Stimulated activated CD4-positive, alpha-beta T cell treated with anti-CD3 and anti-CD28 coated beads, Interleukin-1b, Interleukin-23, amount 100 ng/mL, for 1 hour (primary cell): ENCODE data around the gene ERRFI1.
"Not testable (repeated sequence)": the region's sequence is repeated elsewhere in the genome, so short reads cannot be mapped to it uniquely, and the experiment has no call there.

Experiments used
- DNase-seq, 2 donors: peaks; one replicate each; pipeline ENCODE4 v3.0.0-alpha.2; 2020; ENCODE audit warnings: low read depth in 2 of 2

Gene ERRFI1, protein sequence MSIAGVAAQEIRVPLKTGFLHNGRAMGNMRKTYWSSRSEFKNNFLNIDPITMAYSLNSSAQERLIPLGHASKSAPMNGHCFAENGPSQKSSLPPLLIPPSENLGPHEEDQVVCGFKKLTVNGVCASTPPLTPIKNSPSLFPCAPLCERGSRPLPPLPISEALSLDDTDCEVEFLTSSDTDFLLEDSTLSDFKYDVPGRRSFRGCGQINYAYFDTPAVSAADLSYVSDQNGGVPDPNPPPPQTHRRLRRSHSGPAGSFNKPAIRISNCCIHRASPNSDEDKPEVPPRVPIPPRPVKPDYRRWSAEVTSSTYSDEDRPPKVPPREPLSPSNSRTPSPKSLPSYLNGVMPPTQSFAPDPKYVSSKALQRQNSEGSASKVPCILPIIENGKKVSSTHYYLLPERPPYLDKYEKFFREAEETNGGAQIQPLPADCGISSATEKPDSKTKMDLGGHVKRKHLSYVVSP

DNA sequence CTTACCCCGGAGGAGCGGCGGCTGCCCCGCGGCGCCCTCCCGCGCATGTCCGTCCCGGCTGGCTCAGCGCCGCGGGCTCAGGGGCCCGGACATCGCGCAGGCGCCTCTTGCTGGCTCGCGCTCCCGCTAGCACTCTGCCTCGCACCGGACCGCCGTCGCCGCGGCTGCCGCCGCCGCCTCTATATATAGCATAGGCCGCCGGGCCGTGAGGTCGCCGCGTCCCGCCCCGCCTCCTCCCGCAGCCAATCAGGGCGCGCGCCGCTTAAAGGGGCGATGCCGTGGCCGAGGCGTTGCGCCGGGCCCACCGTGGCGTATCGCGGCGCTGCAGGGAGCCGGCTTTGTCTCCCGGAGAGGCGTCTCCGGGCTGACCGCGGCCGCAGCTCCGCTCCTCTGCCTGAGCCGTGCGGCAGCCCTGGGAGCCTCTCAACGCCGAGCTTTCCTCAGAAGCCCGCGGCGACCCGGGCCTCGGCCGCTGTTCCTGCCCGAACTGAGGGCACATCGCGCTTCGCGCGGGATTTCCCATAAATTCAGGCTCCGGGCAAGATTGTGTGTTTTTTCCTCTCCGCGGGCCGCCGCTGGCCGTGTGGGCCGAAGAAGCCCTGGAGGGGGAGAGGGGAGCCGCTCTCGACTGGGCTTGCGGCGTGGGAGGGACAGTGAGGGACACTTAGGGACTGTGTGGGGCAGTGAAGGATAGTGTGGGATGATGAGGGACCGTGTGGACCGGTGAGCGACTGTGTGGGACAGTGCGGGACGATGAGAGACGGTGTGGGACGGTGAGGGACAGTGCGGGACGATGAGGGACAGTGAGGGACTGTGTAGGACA, at the start of gene ERRFI1:
Gene ERRFI1, minus strand, starts transcription at position 157 of the 823 bp plus-strand sequence. CDS start 10,690 bp downstream, outside the sequence.
- DNase-seq, result peak; percentile 69 to 78

DNA sequence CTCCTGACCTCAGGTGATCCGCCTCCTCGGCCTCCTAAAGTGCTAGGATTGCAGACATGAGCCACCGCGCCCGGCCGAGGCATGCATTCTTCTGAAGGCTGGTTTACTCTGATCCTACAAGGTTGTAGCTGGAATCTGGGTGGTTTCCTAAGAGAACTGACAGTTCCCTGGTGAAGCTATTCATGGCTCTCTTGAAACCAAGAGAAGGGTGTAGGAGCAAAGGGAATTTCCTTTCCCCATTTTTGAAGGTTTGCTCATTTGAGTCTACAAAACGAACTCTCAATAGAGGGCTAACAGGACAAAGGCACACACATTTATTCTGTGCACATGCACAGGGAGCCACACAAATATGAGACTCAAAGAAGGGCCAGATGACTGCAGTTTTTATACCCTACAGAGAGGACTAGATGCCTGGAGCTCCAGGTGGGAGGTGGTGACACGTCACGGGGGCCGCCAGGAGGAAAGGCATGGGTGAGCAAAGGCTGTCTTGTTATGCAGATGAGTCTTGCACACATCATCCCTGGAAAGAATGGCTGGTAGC, 49.5 kb upstream of the ERRFI1 start:
- DNase-seq, result no peak

DNA sequence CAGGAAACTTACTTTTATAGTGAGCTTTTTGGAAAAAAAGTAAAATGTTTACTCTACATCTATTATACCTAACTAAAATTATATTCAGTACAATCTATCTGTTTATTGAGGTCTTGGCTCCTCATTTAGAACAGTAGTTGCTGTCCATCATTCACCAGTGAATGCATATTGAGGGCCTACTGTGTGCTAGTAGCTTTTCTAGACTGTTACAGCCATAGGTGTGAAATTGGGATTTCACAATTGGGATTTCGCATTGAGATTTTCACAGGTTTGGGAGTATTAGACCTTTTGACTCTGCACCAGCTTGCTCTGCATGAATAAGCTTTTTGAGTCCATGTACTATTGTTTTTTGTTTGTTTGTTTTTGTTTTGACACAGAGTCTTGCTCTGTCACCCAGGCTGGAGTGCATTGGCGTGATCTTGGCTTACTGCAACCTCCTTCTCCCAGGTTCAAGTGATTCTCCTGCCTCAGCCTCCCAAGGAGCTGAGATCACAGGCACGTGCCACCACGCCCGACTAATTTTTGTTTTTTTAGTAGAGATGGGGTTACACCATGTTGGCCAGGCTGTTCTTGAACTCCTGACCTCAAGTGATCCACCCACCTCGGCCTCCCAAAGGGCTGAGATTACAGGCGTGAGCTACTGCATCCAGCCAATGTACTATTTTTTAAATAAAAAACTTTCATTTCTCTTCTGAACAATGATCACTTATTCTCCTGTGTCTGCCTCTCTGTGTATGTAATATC, 47.2 kb upstream of the ERRFI1 start:
- no peak for DNase-seq

DNA sequence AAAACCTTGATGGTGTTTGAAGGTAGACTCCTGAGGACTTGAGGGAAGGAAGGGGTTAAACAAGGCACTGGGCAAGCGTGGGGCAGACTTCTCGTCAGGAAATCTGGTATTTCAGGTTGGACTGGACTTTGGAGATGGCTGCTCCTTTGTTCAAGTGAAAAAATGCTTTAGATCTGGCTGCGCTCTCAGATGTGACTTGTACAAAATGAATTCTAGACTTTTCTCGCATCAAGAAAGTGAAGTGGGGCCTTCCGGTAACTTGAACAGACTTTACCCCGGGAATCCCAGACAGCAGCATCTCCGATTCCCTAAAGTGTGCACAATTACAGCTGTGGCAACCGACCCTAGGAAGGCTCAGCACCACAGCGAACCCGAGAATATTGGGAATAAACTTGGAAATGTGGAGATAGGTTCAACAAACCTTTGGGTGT, 44.3 kb upstream of the ERRFI1 start:
- no peak for DNase-seq

DNA sequence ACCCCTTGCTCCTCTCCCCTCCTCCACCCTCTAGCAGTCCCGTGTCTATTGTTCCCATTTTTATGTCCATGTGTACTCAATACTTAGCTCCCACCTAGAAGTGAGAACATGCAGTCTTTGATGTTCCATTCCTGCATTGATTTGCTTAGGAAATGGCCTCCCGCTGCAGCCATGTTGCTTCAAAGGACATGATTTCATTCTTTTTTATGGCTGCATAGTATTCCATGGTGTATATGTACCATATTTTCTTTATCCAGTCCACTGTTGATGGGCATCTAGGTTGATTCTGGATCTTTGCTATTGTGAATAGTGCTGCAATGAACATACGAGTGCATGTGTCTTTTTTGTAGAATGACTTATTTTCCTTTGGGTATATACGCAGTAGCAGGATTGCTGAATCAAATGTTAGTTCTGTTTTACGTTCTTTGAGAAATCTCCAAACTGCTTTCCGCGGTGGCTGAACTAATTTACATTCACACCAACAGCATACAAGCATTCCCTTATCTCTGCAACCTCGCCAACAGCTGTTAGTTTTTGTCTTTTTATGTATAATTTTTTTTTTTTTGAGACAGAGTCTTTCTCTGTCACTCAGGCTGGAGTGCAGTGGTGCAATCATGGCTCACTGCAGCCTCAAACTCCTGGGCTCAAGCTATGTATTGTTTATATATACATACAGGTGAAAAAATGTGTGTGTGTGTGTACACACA, 43.7 kb upstream of the ERRFI1 start:
- DNase-seq, result not testable (repeated sequence)

DNA sequence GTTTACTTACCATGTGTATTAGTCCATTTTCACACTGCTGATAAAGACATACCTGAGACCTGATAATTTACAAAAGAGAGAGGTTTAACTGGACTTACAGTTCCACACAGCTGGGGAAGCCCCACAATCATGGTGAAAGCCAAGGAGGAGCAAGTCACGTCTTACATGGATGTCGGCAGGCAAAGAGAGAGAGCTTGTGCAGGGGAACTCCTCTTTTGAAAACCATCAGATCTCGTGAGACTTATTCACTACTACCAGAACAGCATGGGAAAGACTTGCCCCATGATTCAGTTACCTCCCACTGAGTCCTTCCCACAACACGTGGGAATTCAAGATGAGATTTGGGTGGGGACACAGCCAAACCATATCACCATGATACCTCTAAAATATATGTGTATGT, 39.3 kb upstream of the ERRFI1 start:
- DNase-seq, result no peak

DNA sequence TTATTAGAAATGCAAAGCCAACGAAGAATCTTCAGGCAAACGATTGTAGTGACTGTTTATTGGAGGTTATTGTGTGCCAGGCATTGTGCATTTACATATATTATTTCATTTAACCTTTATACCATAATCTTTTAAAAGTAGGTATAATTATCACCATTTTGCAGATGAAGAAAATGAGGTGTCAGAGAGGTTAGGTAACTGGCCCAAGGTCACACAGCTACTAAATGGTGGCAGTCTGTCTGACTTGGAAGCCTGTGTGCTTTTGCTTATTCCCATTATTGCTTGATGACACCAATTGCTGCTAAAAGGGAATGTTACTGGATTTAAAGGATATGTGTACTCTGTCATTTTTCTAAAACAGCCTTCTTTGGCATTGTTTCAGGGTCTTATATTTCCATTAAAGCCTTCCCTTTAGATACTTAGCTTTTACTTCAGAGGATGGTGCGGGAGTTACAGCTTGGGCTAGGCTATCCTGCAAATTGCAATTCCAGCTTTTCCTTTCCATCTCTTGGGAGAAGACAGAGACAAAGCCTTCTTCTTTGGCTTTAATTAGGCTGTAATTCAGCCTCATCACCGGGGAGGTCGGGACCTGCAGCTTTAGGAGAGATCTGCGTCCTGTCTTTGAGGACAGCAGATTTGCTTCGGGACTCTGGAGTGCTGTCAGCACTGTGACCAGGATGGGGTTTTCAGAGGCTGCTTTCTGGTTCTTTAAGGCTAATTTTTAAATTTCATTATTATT, 37.4 kb upstream of the ERRFI1 start:
- DNase-seq, result no peak

DNA sequence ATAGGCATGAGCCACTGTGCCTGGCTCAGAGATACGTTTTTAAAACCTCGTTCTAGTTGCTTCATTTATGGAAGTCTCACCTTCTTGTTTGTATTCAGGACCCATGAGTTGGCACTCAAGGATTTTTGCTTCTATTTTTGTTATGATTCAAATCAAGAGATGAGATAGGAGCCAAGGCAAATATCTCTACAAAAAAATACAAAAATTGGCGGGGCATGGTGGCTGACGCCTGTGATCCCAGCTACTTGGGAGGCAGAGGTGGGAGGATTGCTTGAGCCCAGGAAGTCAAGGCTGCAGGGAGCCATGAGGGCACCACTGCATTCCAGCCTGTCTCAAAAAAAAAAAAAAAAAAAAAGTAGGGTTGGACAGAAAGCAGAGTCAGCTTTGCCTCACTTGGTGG, 36.8 kb upstream of the ERRFI1 start:
- DNase-seq, result no peak

DNA sequence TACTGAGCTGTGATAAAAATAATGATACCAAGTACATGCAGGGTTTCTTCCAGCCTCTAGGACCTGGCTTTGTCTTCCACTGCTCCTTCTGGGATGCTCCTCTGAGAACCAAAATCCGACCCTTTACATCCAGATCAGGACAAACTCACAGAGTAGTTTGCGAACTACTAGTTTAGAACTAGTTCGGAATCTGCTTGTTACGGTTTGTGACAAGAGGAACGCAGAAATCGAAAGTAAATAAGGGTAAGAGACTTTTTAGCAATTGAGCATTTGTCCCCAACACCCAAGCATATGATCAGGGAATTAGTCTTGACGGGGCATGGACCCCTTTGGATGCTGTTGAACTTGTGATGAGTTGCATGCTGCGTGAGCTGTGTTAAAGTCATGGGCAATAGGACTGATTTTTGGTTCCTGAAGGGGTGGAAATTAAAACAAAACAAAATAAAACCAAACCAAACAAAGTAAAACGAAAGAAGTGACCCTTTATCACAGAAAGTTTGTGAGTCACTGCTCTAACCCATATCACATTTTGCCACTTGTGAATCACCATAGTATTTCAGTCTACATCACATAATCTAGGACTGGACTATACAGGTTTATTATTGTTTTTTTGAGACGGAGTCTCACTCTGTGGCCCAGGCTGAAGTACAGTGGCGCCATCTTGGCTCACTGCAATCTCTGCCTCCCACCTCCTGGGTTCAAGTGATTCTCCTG, 35.7 kb upstream of the ERRFI1 start:
- no peak for DNase-seq

DNA sequence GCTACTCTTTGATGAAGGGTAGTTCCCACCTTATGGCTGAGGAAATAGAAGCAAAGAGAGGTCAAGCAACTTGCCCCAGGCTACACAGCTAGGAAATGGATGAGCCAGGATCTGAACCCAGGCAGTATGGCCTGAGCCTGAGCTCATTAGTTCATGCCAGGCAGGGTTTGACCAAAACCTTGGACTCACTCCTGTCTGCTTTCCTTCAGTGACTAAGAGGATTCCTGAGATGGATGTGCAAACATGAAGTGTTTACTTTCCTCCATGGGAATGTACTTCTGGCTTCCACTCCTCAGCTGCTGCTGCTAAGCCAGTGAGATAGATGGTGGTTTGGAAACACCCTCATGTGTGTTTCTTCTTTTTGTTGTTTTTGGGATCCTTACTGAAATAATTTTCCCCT, 35.1 kb upstream of the ERRFI1 start:
- no peak for DNase-seq

DNA sequence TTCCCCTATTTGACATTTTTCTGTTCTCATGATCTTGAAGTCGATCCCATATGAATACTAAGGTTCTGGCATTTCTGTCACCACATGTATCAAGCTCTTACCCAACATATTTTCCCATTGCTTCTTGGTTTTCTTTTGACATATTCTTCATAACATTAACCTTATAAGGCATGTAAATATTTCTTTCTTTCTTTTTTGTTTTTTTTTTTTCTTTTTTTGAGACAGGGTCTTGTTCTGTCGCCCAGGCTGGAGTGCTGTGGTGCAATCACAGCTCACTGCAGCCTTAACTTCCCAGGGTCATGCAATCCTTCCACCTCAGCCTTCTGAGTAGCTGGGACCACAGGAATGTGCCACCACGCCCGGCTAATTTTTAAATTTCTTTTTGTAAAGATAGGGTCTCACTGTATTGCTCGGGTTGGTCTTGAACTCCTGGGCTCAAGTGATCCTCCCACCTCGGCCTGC, 33.1 kb upstream of the ERRFI1 start:
- no peak for DNase-seq

DNA sequence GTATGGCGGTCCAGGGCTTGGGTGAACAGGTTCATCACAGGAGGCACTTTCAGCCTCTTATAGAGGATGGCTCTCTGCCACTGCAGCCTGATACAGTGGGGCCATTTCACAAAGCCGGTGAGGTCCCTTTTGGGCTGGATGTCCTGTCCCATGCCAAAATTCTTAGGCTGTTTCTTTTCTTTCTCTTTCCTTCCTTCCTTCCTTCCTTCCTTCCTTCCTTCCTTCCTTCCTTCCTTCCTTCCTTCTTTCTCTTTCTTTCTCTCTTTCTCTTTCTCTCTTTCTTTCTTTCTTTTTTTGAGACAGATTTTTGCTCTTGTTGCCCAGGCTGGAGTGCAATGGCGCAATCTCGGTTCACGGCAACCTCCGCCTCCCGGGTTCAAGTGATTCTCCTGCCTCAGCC, 31.7 kb upstream of the ERRFI1 start:
- DNase-seq, result not testable (repeated sequence)

DNA sequence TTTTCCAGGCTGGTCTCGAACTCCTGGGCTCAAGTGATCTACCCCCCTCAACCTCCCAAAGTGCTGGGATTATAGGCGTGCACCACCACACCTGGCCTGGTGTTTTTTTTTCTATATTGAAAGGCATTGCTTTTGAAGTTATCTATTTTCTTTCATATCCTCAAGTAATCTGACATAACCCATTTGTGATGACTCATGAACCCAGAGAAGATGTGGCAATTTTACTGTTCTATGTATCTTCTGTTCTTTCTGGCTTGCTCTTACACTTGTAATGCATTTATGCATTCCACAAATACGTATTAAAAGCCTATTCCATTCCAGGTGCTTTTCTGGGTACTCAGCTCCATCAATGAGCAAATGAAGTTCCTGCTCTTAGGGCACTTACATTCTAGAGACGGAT, 29.9 kb upstream of the ERRFI1 start:
- DNase-seq, result no peak

DNA sequence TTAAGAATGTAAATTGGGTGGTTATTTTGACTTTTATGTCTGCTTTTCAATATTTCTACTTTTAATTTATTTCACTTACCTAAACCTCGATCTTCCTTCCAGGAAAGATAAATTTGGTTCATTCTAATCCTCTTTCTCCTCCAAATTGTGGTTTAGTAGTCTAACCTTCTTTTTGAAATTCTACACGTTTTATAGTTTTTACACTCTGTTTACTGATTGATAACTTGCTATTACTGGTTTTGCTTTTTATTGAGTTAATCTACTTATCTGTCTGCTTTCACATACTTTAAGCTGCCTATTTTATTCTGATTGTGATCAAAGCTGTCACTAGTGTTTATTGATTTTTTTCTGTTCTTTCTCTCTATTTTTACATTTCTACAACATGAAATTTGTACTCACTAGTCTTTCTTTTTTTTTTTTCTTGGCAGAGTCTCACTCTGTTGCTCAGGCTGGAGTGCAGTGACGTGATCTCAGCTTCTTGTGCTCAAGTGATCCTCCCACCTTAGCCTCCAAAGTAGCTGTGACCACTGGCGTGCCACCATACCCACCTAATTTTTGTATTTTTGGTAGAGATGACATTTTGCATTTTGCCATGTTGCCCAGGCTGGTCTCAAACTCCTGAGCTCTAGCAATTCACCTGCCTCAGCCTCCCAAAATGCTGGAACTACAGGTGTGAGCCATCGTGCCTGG, 27.9 kb upstream of the ERRFI1 start:
- DNase-seq, result no peak

DNA sequence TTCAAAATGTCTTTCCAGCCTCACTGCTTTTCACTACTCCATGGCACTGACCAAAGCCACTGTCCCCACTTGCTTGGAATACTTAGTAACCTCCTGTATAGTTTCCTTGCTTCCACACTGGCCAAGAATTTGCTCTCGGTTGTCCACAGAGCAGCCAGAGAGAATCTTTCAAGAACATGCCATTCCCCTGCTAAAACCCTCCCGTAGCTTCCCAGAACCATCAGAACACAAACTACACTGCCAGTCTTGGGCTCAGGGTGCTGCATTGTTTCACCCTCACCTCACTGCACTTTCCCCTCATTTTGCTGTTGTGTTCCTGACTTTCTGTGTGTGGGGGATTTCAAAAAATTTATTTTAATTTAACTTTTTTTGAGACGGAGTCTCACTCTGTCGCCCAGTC, 25.5 kb upstream of the ERRFI1 start:
- no peak for DNase-seq

DNA sequence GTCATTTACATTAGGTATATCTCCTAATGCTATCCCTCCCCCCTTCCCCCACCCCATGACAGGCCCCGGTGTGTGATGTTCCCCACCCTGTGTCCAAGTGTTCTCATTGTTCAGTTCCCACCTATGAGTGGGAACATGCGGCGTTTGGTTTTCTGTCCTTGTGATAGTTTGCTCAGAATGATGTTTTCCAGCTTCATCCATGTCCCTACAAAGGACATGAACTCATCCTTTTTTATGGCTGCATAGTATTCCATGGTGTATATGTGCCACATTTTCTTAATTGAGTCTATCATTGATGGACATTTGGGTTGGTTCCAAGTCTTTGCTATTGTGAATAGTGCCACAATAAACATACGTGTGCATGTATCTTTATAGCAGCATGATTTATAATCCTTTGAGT, 23.1 kb upstream of the ERRFI1 start:
- not testable (repeated sequence) for DNase-seq

DNA sequence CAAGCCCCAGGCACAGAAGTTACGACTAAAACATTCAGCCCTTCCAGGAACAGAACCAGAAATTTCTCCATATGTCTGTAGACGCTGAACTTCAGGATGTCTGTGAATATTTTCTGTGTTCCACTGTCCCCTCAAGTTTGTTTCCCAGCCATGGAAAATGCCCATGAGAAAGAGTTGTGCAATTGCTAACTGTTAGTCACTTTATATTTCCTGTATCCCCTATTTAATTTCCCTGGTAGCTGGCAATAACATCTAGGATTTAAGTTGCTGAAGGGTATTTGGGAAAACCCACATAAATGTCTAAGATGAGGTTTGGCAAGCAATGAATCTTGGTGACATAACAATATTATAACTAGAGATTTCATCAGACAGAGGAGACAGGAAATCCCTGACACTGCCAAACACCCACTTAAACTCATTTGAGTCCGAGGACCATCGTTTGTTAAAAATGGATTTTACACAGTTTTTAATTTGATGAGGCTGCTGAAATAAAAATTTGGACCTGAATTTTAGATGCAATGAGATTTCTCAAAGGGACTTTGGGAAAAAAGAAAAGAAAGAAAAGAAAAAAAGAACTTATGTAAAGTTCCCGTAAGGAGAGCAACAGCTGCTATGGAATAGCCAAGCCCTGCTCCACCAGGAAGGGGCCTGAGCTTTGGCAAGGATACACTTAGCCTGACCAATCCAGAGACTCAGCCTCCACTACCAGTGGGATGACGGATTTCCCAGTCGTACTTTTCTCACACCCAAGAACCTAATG, 21.8 kb upstream of the ERRFI1 start:
- no peak for DNase-seq

DNA sequence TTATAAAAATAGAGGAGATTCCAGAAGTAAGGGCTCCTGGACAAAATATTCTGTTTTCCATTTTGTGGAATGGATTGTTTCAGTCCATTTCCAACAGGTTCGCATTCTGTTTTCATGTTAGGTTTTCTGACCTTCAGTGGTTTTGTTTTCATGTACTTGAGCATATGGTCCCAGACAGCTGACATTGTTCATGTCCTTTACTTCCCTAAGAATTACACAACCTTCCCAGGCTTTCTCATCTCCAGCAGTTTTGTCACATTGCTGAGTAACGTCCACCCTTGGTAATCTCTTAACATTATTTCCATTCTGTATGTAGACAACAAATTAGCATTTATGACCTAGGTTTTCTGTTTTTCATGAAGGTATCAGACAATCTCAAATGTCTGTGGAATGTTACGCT, 21.0 kb upstream of the ERRFI1 start:
- no peak for DNase-seq
